Activated naive CD8-positive, alpha-beta T cell treated with anti-CD3 and anti-CD28 coated beads for 36 hours (primary cell): ENCODE results near the gene SLC6A3. TPM values are rescaled to one million over a fixed set of nuclear protein-coding genes. Genes with fewer than 3 reads are reported as not detected.

ENCODE experiments used
- DNase-seq: peaks from one replicate; pipeline ENCODE4 v3.0.0; 2021
- H3K27ac Mint-ChIP-seq: one replicate; pipeline ENCODE4 v1.8.0; 2022; ENCODE audit warnings: mild to moderate bottlenecking, moderate library complexity, mixed read lengths
- H3K27me3 Mint-ChIP-seq: one replicate; pipeline ENCODE4 v1.8.0; 2022; ENCODE audit warnings: mild to moderate bottlenecking, mixed read lengths
- H3K36me3 Mint-ChIP-seq: one replicate; pipeline ENCODE4 v1.8.0; 2021; ENCODE audit warnings: mild to moderate bottlenecking, mixed read lengths
- H3K4me1 Mint-ChIP-seq: one replicate; pipeline ENCODE4 v1.8.0; 2021; ENCODE audit warnings: mixed read lengths
- H3K4me3 Mint-ChIP-seq: one replicate; pipeline ENCODE4 v1.8.0; 2022; ENCODE audit warnings: mild to moderate bottlenecking, moderate library complexity, mixed read lengths
- H3K9me3 Mint-ChIP-seq: one replicate; pipeline ENCODE4 v1.8.0; 2022; ENCODE audit warnings: mixed read lengths
- total RNA-seq, 2 experiments: library from RNA; stranded (reverse); gene quantifications; one replicate each; pipeline ENCODE4 v1.2.3, GENCODE V29; 2021

Gene SLC6A3
- total RNA-seq, 2 experiments from 2014 or later = not detected

DNA sequence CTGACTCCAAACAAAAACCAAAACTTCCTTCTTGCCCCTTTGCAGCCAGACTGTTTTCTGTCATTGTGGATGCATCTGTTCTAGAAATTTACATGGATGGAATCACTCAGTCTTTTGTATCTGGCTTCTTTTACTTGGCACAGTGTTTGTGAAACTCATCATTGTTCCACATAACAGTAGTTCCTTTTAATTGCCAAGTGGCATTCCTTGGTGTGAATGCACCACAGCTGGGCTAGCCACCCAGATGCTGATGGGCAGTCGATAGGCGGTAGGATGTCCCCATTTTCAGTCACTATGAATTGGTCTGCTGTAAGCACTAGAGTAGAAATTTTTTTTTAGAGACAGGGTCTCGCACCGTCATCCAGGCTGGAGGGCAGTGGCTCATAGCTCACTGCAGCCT is 94.1 kb downstream of the SLC6A3 start:
- Mint-ChIP-seq H3K4me3 (no peak overlapping the region), H3K27ac (no peak overlapping the region), H3K9me3 (no peaks in the 10 kb centered on the region), H3K27me3 (no peaks in the 10 kb centered on the region), H3K36me3 (no peaks in the 10 kb centered on the region), H3K4me1 (peaks cover 1% of the 10 kb centered on the region)
- DNase-seq = no peak

- Mint-ChIP-seq H3K27me3 (no peaks in the 10 kb centered on the region), H3K4me1 (peaks cover 7% of the 10 kb centered on the region), H3K9me3 (no peaks in the 10 kb centered on the region), H3K36me3 (peaks cover 1% of the 10 kb centered on the region), H3K4me3 (no peak overlapping the region), H3K27ac (no peak overlapping the region)
- DNase-seq = no peak
These were observed 96.0 kb downstream of the SLC6A3 start for GRCh38 chr5:1349246-1349645.

DNA sequence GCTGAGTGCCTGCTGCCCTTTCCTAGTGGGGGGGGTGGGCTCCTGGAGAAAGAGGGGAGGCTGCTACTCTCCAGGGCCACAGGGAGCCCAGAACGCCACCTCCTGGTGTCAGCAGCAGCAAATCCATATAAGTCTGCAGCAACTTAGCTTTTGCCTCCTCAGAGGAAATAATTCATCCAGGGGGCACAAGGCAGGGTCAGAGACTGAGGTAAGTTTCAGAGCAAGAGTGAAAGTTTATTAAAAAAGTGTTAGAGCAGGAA is 96.3 kb downstream of the SLC6A3 start:
- H3K27me3 Mint-ChIP-seq = no peaks in the 10 kb centered on the region
- no peak overlapping the region for H3K27ac Mint-ChIP-seq
- peaks cover 10% of the 10 kb centered on the region for H3K4me1 Mint-ChIP-seq
- no peak for DNase-seq
- no peak overlapping the region for H3K4me3 Mint-ChIP-seq
- H3K9me3 Mint-ChIP-seq = no peaks in the 10 kb centered on the region
- peaks cover 4% of the 10 kb centered on the region for H3K36me3 Mint-ChIP-seq

DNA sequence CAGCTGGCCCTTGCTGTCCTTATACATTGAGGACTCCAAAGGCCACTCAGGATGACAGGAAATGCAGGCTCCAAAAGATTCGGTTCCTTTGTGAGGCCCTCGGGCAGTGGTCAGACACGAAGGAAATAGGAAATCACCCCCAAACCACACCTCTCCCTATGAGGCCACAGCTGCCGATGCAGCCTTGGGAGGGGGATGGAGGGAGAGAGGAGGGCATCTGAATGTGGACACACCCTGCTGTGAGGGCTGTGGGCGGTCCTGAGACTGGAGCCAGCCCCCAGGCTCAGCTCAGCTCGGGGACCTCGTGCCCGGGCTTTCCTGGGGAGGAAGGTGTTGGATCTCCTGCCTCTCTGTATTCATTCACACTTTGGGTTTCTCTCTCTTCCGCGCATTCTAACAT is 97.7 kb downstream of the SLC6A3 start:
- Mint-ChIP-seq H3K9me3 (no peaks in the 10 kb centered on the region), H3K36me3 (peaks cover 10% of the 10 kb centered on the region), H3K4me1 (peaks cover 17% of the 10 kb centered on the region), H3K27ac (no peak overlapping the region), H3K27me3 (no peaks in the 10 kb centered on the region), H3K4me3 (no peak overlapping the region)
- DNase-seq = no peak

- DNase-seq = no peak
- H3K27ac Mint-ChIP-seq = no peak overlapping the region
These were observed 98.4 kb downstream of the SLC6A3 start for GRCh38 chr5:1346627-1347440.

DNA sequence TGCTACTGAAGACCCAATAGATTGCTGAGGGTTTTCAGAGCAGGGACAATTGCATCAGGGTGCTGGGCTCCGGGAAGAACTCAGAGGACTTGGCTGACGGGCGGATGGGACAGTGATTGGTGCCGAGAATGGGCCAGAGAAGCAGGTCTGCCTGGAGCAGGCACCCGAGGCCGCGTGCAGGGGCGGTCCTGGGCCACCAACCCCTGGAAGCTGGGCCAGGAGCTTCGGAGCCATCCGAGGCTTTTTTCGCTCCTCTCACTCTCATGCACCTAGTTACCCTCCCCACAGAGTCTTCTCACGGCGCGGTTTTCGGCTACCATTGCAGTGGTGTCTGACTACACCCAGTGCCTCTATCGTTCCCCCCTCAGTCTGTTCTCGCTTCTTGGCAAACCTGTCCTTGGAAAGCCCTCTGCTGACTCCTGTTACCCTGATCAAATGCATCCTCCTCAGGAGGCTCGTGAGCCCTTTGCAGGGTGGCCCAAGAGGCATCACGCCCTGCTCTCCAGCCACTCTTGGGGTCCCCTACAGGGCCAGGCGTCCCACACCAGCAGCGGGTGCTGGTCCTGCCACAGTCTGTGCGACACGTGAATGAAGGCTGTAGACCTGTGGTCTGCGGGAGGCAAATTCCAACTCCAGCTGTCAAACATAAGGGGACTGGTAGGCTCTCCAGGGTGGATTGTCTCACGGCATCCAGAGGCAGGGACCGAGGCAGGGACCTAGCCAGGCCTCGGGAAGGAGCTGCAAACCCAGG is 99.2 kb downstream of the SLC6A3 start:
- no peak for DNase-seq
- H3K4me1 Mint-ChIP-seq = peaks cover 19% of the 10 kb centered on the region
- peak overlapping the region; percentile 80 for H3K4me3 Mint-ChIP-seq
- H3K9me3 Mint-ChIP-seq = no peaks in the 10 kb centered on the region
- H3K36me3 Mint-ChIP-seq = peaks cover 16% of the 10 kb centered on the region
- H3K27ac Mint-ChIP-seq = peak overlapping the region; percentile 60
- no peaks in the 10 kb centered on the region for H3K27me3 Mint-ChIP-seq

More at GRCh38 chr5:1346627-1347440, 98.4 kb downstream of the SLC6A3 start:
- Mint-ChIP-seq H3K4me3 (peak overlapping the region; percentile 55), H3K9me3 (no peaks in the 10 kb centered on the region), H3K36me3 (peaks cover 10% of the 10 kb centered on the region), H3K27me3 (no peaks in the 10 kb centered on the region), H3K4me1 (peaks cover 17% of the 10 kb centered on the region)

DNA sequence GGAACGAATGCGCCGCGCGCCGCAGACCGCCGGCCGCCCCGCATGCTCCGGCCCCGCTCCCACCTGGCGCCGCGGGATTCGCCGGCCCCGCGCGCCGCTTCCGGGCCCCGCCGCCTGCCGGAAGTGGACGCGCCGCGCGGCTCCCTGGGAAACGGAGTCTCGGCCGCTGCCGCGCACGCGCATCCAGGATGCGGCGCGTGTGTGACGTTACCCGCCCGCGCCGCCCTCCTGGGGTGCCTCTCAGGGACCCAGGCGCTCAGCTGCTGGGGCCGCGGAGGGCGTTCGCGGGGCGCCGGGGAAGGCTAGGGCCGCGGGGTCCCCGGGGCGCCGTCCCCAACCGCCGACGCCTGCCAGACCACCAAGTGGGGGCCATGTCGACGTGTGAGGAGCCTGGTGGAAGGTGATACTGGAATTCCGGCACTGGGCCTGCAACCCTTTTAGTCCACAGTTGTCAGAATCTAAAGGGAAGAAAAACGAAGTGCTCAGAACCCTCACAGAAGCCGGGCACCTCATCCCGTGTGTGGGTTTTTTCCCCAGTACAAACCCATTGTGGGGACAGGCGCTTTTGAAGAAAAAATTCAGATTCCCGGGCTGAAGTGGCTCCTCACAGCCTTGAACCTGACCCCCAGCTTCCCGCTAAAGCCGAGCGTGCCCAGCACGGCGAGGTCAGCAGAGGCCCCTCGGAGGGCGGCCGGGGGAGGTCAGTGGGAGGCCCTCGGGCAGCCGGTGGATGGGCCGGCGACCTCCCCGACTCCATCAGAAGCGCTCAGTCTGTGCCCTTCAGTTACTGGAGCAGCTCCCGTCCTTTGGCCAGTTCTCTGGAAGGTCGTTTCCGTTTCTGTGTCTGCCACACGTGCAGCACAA is 100.0 kb downstream of the SLC6A3 start, which contains the start of gene CLPTM1L:
Gene CLPTM1L (minus strand): TSS at position 125 of the 864 bp plus-strand sequence. CDS start 258 bp downstream, outside the sequence.
- H3K36me3 Mint-ChIP-seq = peaks cover 20% of the 10 kb centered on the region
- peaks cover 20% of the 10 kb centered on the region for H3K4me1 Mint-ChIP-seq
- no peaks in the 10 kb centered on the region for H3K9me3 Mint-ChIP-seq

DNA sequence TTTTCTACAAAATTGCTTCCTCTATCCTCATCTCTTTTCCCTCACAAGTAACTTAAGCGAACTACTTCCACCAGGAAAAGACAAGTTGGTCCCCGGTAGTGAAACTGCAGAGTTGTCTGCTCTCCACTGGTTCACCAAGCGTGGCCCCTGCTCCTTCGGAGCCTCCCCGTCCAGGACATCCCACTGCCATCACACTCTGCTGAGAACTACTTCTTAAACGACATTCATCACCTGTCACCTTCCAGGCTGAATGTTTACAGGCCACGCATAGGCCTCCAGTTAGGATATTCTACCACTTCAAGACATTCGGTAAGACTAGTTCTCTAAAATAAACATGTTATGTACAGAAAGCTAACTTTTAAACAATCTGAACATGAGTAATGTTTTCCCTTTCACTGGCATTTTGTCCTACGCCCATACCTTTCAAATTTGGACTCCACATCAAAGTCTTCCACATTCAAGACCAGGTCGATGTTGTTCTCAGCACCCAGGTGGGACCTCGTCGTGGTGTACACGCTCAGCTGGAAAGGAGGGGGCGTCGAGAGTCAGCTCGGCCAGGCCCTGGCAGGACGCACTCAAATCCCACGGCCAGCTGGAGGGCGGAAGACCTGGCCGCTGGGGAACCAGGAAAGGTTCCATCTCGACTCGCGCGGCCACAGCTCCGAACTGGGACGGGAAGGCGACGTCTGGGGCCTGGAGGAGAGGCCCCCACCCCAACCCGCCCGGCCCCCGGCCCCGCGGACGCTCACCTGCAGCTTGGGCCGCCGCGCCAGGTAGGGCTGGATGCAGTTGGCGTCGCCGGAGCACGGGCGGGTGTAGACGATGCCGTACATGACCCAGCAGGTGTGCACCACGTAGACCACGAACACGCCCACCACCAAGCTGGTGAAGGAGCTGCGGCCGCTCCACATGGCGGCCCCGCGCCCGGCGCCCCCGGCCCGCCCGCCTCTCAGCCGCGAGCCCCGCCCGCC is 101.0 kb downstream of the SLC6A3 start:
- no peaks in the 10 kb centered on the region for H3K27me3 Mint-ChIP-seq
- H3K9me3 Mint-ChIP-seq = no peaks in the 10 kb centered on the region
- H3K36me3 Mint-ChIP-seq = peaks cover 23% of the 10 kb centered on the region
- peak overlapping the region; percentile 85 for H3K4me3 Mint-ChIP-seq
- peak overlapping the region; percentile 77 for H3K27ac Mint-ChIP-seq
- peaks cover 21% of the 10 kb centered on the region for H3K4me1 Mint-ChIP-seq
- DNase-seq = peak; percentile 28

More for the DNA sequence above, 100.0 kb downstream of the SLC6A3 start, which contains the start of gene CLPTM1L:
- H3K27me3 Mint-ChIP-seq = no peaks in the 10 kb centered on the region
- H3K4me3 Mint-ChIP-seq = peak within 1 kb of the TSS; percentile 85
- peak; percentile 94 for DNase-seq
- peak within 1 kb of the TSS; percentile 77 for H3K27ac Mint-ChIP-seq

GRCh38 chr5:1343315-1343751 is 101.9 kb downstream of the SLC6A3 start:
- DNase-seq = no peak
- Mint-ChIP-seq H3K27ac (peak overlapping the region; percentile 25), H3K4me3 (peak overlapping the region; percentile 48), H3K27me3 (no peaks in the 10 kb centered on the region), H3K4me1 (peaks cover 21% of the 10 kb centered on the region), H3K9me3 (no peaks in the 10 kb centered on the region), H3K36me3 (peaks cover 23% of the 10 kb centered on the region)

Other genes starting within 250 kb of the SLC6A3 start
- gene SLC6A19, start 243.8 kb downstream of the SLC6A3 start, total RNA-seq = not detected
- gene SLC6A18, start 220.1 kb downstream of the SLC6A3 start, total RNA-seq = not detected
- gene TERT, start 150.4 kb downstream of the SLC6A3 start, total RNA-seq = 1 to 10 TPM; 6.0 to 6.2 TPM
- 10 to 100 TPM; 90.0 to 91.6 TPM for gene CLPTM1L, start 100.3 kb downstream of the SLC6A3 start, total RNA-seq
- gene LPCAT1, start 78.5 kb upstream of the SLC6A3 start, total RNA-seq = 10 to 100 TPM; 49.4 to 49.6 TPM